NCI-H128 (cell line): ENCODE results near the gene URGCP.
"Not testable (repeated sequence)": the region's sequence is repeated elsewhere in the genome, so short reads cannot be mapped to it uniquely, and the experiment has no call there.

Experiments used
- DNase-seq: peaks from one replicate; lab custom pipeline; 2025; ENCODE audit not compliant: unreplicated experiment; lab: John Stamatoyannopoulos, UW

URGCP gene

DNA sequence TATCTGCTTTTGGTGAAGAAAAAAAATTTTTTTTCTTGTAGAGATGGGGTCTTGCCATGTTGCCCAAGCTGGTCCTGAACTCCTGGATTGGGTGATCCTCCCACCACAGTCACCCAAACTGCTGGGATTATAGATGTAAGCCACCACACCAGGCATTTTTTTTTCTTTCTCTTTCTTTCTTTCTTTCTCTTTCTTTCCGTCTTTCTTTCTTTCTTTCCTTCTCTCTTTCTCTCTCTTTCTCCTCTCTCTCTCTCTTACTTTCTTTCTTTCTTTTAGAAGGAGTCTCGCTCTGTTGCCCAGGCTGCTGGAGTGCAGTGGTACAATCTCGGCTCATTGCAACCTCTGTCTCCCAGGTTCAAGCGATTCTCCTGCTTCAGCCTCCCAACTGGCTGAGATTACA, 16.3 kb upstream of the URGCP start:
- DNase-seq: no peak

DNA sequence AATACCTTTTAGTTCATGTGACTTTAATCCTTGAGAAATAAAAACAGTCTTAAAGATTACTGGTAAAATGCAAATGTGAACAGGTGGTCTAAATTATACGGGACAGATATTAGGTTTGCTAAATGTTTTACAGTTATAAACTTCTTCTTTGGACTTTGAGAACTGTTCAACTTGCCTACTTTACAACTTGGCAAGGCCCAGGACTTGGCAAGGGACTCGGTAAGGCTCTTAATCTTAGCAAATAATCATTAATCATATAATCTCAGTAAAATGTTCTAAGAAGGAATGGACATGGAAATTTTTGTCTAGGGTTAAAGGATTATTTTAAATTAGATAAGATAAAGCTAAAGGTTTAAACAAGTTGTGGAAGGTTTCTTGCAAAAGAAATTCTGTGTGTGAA, 15.0 kb upstream of the URGCP start:
- no peak for DNase-seq

DNA sequence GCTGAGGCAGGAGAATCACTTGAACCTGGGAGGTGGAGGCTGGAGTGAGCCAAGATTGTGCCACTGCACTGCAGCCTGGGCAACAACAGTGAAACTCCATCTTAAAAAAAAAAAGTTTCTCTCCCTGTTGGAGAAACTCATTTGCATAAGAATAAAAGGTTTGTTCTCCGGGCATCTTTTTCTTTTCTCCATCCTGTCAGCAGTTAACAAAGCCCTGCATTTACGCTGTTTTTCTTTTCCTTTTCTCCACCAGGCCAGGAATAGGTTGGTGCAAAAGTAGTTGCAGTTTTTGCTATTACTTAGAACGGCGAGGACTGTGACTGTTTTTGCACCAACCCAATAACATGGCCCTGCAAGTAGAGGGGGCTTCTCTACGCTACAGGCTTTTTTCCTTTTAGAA, 9.5 kb upstream of the URGCP start:
- no peak for DNase-seq

DNA sequence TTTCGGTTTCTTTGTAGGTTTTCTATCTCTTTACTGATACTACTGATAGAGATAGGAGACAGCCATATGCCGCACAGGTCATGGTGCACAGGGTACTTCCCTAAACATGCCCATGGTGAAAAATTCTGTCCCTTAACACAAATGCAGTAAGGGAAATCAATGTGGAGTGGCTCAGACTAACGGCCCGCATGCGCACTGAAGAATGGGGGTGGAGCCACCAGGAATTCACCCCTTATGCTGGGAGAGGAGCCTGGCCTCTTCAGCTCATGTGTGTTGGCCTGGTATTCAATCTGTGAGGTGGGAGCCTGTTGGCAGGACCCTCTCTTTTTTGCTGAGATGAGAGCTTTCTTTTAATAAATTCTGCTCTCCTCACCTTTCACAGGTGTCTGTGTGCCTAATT, 8.4 kb upstream of the URGCP start:
- no peak for DNase-seq

DNA sequence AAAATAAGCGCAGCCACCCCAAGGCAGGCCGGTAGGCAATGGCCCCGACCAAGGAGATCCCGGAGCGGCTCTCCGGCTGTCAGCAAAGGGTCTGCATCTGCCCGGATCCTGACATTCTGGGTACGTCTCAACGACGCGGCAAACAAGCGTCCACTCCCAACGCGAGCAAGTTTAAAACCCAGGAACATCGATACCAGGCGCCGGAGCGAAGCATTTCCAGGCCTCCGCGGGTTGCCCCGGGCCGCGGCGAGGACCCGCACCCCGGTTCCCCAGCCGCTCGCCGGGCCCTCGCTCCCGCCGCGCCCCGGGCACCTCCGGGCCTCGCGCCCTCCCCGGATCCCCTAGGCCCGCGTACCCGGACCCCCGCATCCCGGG, 453 bp downstream of the URGCP start:
- DNase-seq: no peak

DNA sequence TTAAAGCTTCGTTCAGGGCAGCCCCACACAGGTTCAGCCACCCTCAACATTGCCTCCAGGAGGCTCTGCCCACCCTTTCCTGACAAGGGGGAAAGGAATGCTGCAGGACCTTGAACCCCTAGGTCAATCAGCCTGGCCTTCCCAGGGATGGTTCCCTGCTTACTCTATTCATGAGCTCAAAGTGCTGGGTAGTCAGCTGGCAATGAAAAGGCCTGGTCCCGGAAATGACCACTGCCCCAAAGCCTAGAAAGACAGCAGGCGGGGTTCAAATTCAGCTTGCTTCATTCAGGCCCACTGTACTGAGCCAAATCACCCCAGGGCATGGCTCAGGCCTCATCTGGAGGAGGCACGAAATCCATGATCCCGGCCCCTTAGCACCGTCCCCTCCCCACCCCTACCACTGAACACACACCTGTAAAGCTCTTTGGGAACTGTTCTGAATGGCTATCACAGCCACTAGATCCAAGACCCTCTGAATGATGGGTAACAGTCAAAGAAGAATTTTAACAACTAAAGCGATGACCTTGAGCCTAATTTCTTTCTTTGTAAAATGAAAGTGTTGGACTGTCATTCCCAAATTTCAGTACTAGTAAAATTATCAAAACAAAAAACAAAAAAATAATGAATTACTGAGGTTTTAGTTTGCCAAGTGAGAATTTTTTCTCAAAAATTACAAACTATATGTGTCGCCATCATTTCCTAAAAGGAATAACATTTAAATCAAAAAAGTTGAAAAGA, 1.0 kb downstream of the URGCP start:
- no peak for DNase-seq

DNA sequence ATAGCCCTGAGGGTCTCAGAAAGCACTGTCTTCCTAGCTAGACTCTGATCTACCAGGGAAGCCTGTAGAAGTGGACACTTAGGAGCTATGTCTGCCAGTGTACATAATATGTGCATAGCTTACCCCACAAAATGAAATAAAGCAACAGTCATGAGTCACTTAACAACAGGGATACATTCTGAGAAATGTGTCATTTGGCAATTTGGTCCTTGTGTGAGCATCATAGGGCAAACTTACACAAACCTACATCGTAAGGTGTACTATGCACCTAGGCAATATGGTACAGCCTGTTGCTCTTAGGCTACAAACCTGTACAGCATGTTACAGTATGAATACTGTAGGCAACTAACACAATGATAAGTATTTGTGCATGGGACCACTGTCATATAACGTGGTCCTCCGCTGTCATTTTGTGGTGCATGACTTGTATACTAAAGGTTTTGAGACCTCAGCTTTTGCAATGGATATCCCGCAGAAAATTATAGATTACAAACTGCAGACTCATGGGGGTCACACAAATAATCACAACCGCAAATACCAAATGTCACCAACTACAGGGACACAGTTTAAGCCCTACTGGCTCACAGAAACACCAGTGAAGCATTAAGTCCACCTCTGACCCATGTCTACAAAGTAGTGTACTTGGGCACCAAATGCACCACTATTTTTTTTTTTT, 1.7 kb downstream of the URGCP start:
- DNase-seq: no peak

DNA sequence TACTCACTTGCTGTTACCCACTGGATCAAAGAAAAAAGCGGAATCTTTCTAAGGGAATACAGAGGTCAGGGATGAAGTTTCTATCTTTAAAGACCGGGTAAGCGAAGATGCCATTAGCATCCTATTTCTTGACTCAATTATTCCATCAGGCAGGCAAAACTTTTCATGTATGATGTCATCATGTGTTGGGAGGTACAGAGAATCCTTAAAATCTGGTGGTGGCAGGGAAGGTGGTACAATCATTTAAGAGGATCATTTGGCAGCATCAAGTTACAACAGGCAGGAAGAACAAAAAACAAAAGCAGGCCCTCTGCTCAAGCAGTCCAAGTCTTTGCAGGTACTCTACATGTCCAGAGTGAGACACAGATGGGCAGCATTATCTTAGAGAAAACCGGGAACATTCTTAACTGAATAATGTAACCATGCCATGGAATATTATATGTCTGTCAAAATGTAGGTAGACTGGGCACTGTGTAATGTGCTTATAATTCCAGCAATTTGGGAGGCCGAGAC, 3.8 kb downstream of the URGCP start:
- DNase-seq: no peak

DNA sequence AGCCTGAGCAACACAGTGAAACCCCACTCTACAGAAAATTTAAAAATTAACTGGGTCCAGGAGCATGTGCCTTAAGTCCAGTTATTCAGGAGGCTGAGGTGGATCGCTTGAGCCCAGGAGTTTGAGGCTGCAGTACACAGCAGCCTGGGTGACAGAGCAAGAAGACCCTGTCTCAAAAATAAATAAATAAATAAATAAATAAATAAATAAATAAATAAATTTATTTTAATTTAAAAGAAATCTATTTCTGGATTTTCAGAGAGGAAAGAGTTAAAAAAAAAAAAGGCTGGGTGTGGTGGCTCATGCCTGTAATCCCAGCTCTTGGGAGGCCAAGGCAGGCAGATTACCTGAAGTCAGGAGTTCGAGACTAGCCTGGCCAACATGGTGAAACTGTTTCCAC, 7.8 kb downstream of the URGCP start:
- DNase-seq: not testable (repeated sequence)

DNA sequence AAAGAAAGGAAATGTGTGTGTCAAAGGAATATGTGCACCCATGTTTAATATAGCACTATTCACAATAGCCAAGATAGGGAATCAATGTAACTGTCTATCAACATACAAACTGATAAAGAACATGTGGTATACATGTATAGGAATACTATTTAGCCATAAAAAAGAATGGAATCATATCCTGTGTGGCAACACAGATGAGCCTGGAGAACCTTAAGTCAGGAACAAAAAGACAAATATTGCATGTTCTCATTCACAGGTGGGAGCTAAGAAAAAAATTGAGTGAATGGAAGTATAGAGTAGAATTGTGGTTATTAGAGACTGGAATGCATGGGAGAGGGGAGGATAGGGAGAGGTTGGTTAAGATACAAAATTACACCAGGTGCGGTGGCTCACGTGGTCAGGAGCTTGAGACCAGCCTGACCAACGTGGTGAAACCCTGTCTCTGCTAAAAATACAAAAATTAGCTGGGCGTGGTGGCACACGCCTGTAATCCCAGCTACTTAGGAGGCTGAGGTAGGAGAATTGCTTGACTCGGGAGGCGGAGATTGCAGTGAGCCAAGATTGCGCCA, 10.5 kb downstream of the URGCP start:
- no peak for DNase-seq

DNA sequence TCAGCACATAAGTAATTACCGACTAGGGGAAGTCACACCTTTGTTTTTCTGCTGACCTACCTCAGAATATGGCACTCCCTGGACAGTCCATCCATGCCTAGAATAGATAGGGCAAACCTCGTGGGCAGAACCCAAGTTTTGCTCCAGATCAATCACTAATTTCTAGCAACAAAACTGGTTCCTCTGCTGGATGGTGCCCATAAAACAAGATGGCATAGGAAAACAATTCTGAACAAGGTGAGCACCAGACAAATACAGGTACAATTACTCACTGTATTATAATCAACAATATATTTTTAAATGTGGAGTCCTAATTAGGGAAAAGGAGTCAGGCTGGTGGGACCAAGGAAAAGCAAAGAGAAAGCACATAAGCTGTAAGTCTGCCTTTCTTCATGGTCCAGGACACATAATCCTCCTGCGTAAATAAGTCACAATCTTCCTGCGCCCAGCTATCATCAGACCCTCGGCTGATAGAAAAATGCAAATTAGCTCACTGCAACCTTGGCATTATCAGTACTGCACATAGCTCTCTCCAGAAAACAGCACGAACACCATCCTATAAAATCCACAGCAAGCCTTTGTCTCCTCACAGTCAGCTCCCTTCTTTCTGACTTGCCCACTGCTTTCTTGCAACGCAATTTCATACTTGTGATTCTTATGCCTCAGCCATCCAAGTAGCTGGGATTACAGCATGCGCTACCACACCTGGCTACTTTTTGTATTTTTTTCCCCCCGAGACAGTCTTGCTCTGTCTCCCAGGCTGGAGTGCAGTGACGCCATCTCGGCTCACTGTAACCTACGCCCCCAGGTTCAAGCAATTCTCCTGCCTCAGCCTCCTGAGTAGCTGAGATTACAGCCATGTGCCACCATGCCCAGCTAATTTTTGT, 15.1 kb downstream of the URGCP start:
- DNase-seq: no peak

DNA sequence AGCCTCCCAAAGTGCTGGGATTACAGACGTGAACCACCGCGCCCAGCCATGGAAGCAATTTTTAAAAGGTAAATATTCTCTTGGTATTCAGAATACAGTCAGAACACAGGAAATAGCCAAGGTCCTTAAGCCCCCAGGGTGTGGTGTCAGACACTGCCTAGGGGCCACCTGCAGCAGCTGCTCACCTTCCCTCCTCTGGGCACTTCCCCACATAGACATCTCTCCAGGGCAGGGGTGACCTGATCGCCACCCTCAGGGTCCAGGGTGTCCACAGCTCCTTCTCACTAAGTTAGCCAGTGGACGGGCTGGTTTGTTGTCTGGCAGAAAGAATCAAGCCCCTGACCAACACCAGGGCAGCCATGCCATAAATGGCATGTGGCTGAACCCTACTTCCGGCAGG, 15.9 kb downstream of the URGCP start:
- no peak for DNase-seq

DNA sequence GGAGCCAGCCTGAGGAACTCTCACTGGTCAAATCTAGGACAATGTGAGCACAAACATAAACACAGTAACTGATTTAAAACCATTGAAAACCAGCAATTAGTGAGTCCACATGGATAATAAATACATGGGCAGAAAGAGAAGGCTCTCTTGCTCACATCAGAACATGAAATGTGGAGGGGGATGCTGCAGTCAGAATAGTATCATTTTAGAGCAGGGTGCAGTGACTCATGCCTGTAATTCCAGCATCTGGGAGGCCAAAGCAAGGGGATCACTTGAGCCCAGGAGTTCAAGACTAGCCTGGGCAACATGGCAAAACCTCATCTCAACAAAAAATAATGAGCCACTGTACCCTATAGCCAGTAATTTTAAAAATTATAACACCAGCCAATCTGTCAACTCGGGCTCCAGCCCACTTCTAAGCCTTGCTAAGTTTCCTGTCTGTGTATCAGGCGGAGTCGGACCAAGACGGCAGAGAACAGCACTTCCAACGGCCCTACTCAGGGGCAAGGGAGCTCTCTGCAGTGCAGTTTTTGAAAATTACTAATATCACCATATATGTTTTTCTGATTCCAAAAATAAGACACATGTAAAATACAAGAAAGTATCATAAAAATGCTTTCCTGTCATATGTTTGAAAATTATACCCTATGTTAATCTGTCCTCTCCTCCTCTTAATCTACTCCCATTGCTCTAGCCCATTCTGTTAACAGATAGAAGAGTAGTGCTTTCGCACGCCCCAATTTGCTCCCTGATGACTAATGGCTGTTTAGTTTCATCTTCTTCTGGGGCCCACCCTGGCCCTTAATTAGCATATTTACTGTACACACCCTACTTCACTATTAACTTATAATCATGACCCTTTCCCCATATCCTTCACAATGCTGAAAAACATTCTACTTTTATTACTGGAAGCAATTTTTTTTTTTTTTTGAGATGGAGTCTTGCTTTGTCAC, 17.1 kb downstream of the URGCP start:
- no peak for DNase-seq

DNA sequence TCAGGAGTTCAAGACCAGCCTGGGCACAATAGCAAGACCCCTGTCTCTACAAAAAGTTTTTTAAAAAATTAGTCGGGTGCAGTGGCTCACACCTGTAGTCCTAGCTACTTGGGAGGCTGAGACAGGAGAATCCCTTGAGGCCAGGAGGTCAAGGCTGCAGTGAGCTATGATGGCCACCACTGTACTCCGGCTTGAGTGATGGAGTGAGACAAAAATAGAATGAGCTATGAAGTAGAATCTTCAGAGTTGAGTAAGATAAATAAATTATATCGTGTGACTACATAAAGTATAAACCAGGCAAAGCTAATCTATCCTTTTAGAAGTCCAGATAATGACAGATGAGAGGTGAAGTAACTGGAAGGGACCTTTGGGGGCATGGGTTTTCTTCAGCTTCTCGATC, 21.8 kb downstream of the URGCP start:
- DNase-seq: no peak

DNA sequence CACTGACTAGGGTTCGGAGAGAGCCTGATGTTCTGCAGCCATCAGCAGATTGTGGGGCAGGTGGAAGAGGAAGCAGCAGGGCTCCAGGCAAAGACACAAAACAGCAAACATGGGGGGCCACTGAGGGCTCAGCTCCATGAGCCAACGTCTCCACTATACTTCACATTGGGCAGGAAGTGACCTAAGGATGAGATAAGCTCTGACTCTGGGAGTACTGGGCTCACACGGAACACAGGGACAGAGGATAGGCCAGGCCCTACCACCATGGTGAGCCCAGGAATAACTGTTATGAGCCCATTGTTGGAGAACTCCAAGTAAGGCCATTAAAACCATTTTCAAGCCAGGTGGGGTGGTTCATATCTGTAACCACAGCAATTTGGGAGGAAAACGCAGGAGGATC, 22.2 kb downstream of the URGCP start:
- no peak for DNase-seq

DNA sequence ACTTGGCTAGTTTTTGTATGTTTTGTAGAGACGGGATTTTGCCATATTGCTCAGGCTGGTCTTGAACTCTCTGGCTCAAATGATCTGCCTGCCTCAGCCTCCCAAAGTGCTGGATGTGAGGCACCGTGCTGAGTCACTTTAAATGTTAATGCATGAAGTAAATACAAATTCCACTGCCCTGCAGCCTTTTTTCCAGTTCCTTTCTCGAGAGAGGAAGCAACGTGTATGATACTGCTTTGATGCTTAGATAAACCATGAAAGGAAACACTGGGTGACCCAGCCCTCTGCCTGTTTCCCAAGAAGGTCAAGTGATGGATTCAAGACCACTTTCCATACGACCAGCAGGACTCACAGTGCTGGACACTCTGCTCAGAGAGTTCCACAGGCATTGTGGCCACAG, 25.8 kb downstream of the URGCP start:
- no peak for DNase-seq

DNA sequence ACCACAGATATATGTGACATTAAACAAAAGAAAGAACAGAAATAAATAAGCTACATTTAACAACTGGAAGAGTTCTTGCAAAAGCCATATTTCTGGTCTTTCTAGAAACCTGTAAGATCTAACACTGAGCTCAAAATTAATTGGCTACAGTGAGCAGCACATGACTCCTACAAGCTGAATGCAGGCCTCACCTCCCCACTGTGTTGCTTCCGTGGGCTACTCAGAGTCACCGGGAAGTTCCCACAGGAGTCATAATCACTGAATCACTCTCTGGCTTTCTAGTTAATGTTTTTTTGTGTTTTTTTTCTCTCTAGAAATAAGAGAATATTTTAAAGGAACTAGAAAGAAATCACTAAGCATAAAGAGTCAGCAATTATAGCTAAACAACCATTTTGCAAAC, 26.9 kb downstream of the URGCP start:
- no peak for DNase-seq

DNA sequence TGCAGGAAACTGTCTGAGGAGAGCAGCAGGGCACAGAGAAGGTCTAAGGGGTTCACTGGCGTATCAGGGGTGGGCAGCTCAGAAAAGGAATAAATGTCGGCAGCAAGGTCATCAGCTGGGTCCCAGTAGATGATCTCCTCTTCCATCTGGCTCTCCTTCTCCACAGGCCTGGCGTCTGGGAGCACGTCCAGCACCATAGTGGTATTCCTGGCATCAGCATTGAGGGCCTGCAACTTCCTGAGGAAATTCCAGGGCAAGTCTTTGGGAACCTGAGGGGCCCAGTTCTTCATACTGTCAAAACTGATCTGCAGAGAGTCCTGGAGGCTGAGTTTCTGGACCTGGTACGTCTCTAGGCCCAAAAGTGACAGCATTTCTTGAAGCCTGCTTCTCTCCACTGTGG, 27.5 kb downstream of the URGCP start:
- no peak for DNase-seq

DNA sequence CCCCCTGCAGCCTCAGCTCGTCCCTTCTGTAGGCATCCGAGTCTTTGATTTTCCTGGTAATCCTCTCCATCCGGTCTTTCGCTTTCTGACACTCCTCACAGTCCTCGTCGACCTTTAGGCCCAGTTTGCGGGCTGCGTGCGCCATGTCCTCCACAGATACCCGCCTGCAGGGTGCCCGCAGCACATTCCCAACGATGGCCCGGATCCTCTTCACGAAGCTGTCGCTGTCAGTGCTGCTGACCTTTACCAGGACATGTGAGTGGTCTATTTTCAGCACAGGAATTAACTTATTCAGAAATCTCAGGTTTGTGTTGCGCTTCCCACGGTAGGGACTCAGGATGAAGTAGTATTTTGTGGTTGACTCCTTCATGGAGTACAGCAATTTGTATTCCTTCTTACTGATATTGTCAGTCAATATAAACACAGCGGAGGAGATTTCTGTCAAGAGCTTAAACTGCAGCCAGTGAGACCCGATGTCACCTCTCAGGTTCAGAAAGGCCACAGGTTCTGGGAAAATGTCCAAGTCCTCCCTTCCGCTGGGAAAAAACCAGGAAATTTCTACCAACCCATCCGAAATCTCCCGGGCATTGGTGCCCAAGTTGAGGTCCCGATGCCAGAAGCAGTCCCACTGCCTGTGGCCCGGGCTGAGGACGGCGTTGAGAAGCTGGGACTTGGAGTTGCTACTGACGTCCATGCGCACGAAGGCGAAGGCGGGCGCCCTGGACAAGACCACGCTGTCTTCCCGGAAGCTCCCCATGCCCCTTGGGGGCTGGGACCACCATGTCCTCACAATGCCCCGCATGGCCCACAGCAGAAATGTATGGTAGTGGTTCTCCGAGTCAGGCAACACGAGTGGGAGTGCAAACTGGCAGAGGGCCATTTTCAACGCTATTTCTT, 28.2 kb downstream of the URGCP start:
- no peak for DNase-seq
